Left ventricle myocardium inferior (tissue), 1 donor: ENCODE measurements around the gene ADAMTS19. TPM values are rescaled to one million over a fixed set of nuclear protein-coding genes. Genes with fewer than 3 reads are reported as not detected.

Source experiments
- DNase-seq: peaks from one replicate; pipeline ENCODE4 v3.0.0-alpha.2; 2020
- H3K27ac ChIP-seq: fragments of 200-600 bp; replicated peaks from 2 replicates; pipeline ENCODE4 v1.8.0; 2021
- H3K27me3 ChIP-seq: fragments of 200-600 bp; 2 replicates; pipeline ENCODE4 v1.8.0; 2021; ENCODE audit warnings: low read depth
- H3K36me3 ChIP-seq: fragments of 200-600 bp; 2 replicates; pipeline ENCODE4 v1.8.0; 2021
- H3K4me1 ChIP-seq: fragments of 200-600 bp; 2 replicates; pipeline ENCODE4 v1.8.0; 2021
- H3K4me3 ChIP-seq: fragments of 200-600 bp; 2 replicates; pipeline ENCODE4 v1.8.0; 2021; ENCODE audit warnings: mild to moderate bottlenecking, moderate library complexity
- H3K9me3 ChIP-seq: fragments of 200-600 bp; replicated peaks from 2 replicates; pipeline ENCODE4 v1.8.0; 2021
- CTCF ChIP-seq: fragments of 200-600 bp; IDR thresholded peaks from 2 replicates; pipeline ENCODE4 v1.8.0; 2021; ENCODE audit warnings: antibody characterized with exemption, mild to moderate bottlenecking, borderline replicate concordance
- intact Hi-C: fragments of 100-400 bp; cut with micrococcal nuclease; formaldehyde crosslinking; loops from one replicate; pipeline ENCODE4 v1.11.0; 2022
- total RNA-seq: library from RNA; stranded (reverse); fragmentation: NEBNext Ultra II Directional; extraction: Animal tissue kit (Norgen Biotek cat#: 25700); gene quantifications from one replicate; pipeline ENCODE4 v1.2.1, GENCODE V29; 2021
- donor health status: DM: no; HTN: yes; CAD: no; lungs with severe emphysema.

The ADAMTS19 gene
- total RNA-seq, 1 donor from 2014 or later: 0.38 TPM

DNA sequence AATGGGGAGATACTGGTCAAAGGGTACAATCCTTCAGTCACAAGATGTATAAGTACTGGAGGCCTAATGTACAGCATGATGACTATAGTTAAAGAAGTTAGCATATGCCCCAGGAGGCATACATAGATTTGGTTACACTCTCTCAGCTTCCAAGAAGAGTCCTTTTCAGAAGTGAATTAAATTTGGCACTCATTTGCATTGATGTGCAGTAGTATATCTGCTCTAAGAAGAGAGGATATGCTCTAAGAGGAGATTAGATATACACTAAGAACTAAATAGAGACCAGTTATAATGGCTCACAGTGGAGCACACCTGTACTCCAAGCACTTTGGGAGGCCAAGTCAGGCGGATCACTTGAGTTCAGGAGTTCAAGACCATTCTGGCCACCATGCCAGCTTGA lies 148.3 kb downstream of the ADAMTS19 start:
- Histone ChIP-seq H3K4me1 (no peaks in the 10 kb centered on the region), H3K9me3 (no peaks in the 10 kb centered on the region), H3K27me3 (no peaks in the 10 kb centered on the region), H3K4me3 (no peak overlapping the region), H3K36me3 (no peaks in the 10 kb centered on the region), H3K27ac (no peak overlapping the region)
- intact Hi-C loops: no loop called here
- DNase-seq: no peak
- no peak for TF ChIP-seq CTCF

DNA sequence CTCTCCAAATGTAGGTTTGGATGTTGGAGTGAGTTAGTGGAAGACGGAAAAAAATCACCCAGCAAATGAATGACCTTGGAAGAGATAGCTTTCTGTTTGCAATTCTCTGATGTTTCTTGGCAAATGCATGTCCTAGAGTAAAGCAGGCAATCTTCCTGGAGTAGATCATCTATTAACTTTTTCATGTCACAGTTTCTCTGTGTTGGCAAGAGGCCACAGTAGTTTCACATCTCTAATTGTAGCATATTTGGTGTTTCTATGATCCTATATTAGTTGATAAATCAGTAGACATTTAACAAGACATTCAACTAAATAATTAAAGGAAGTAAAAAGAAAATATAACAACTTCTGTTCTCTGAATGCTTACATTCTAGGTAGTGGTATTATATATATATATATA lies 149.6 kb downstream of the ADAMTS19 start:
- no peaks in the 10 kb centered on the region for H3K27me3 ChIP-seq
- H3K9me3 ChIP-seq: no peaks in the 10 kb centered on the region
- no peak for DNase-seq
- H3K4me3 ChIP-seq: no peak overlapping the region
- no peak overlapping the region for H3K27ac ChIP-seq
- intact Hi-C loops: no loop called here
- no peaks in the 10 kb centered on the region for H3K36me3 ChIP-seq
- no peaks in the 10 kb centered on the region for H3K4me1 ChIP-seq
- no peak for TF ChIP-seq CTCF

DNA sequence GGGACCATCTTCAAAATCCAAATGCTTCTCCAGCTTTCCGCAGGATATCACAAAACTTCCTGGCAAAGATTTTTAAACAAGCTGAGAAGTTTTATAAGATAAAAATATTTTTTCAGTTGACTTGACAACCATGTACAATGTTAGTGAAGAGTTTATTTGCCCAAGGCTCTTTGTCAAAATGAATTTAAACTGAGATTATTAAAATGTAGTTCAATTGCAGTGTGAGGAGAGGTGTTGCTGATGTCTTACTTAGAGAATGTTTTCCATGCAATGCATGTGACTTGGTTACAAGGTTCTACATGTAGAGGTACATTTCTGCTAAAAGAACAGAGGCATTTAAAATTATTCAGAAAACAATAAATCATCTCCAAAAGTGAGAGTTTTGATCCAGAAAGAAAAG lies 156.4 kb downstream of the ADAMTS19 start:
- Histone ChIP-seq H3K27ac (no peak overlapping the region), H3K27me3 (no peaks in the 10 kb centered on the region), H3K36me3 (no peaks in the 10 kb centered on the region), H3K9me3 (no peaks in the 10 kb centered on the region), H3K4me1 (no peaks in the 10 kb centered on the region), H3K4me3 (no peak overlapping the region)
- no peak for DNase-seq
- intact Hi-C loops: no loop called here
- TF ChIP-seq CTCF: no peak

DNA sequence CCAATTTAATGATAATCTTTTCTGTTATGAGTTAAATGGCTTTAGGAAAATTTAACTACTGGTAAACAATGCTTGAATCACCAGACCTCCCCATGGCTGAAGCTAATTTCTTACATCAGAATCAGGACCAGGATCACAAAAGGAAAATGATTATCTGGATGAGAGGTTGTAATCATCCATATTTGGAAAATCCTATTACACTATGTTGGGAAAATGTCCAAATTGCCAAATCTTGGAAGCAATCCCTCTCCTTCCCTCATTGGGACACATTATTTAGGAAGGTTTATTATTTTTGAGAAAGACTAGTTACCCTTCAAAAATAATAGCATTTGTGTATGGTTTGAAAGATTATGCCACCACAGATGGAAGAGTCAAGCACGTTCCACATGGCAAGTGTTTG lies 157.1 kb downstream of the ADAMTS19 start:
- Histone ChIP-seq H3K4me1 (no peaks in the 10 kb centered on the region), H3K9me3 (no peaks in the 10 kb centered on the region), H3K27ac (no peak overlapping the region), H3K36me3 (no peaks in the 10 kb centered on the region), H3K4me3 (no peak overlapping the region), H3K27me3 (no peaks in the 10 kb centered on the region)
- no peak for DNase-seq
- intact Hi-C loops: no loop called here
- no peak for TF ChIP-seq CTCF

DNA sequence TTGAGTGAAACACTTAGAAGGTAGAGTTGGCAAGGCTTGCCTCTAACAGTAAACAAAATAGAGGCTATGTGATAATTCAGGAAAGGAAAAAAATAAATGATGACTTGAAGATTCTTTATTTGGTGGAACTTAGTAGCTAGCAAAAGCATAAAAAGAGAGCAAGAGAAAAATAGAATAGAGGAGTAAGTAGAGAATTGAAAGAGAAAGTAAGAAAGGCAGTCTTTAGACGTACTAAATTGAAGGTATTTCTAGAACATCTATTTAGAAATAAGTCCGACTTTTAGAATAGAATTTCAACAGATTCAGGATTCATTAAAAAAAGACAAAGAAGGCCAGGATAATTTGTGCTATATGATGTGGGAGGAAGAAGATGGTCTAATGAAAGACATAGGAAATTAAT lies 159.7 kb downstream of the ADAMTS19 start:
- Histone ChIP-seq H3K9me3 (no peaks in the 10 kb centered on the region), H3K4me3 (no peak overlapping the region), H3K27ac (no peak overlapping the region), H3K4me1 (no peaks in the 10 kb centered on the region), H3K36me3 (no peaks in the 10 kb centered on the region), H3K27me3 (no peaks in the 10 kb centered on the region)
- intact Hi-C loops: no loop called here
- no peak for DNase-seq
- TF ChIP-seq CTCF: no peak

GRCh38 chr5:129622531-129622930 lies 162.4 kb downstream of the ADAMTS19 start:
- intact Hi-C loops: no loop called here
- no peak for TF ChIP-seq CTCF
- Histone ChIP-seq H3K36me3 (no peaks in the 10 kb centered on the region), H3K4me1 (no peaks in the 10 kb centered on the region), H3K9me3 (peaks cover 3% of the 10 kb centered on the region), H3K4me3 (no peak overlapping the region), H3K27ac (no peak overlapping the region), H3K27me3 (no peaks in the 10 kb centered on the region)
- DNase-seq: no peak
